GM13976 (cell line): ENCODE results near the gene KCND3.

Experiments used
- DNase-seq: peaks from one replicate; pipeline ENCODE4 v3.0.0; 2012; ENCODE audit warnings: low spot score
- CTCF ChIP-seq: IDR thresholded peaks from 2 replicates; pipeline ENCODE4 v1.5.1; 2012; ENCODE audit warnings: borderline replicate concordance, mild to moderate bottlenecking; ENCODE audit not compliant: insufficient read depth; ENCODE audit errors: extremely low read depth, missing control alignments, control extremely low read depth
- in situ Hi-C: fragments of 300-500 bp; cut with MboI; formaldehyde crosslinking; loops from one replicate; pipeline ENCODE4 v1.12.0; 2022; ENCODE audit warnings: low sequenced_read_pairs, mixed read lengths, inconsistent platforms; ENCODE audit not compliant: unreplicated experiment

KCND3 gene

GRCh38 chr1:111725192-111725591 lies 264.3 kb downstream of the KCND3 start:
- TF ChIP-seq CTCF, result no peak
- DNase-seq, result no peak
- in situ Hi-C loops, result no loop called here

- in situ Hi-C loops, result no loop called here
- TF ChIP-seq CTCF, result no peak
- DNase-seq, result no peak
Observed at GRCh38 chr1:111723871-111724270, 265.6 kb downstream of the KCND3 start.

- in situ Hi-C loops, result no loop called here
- no peak for TF ChIP-seq CTCF
- DNase-seq, result no peak
Observed at GRCh38 chr1:111723091-111723806, 266.2 kb downstream of the KCND3 start.

- in situ Hi-C loops, result no loop called here
- DNase-seq, result no peak
Observed at GRCh38 chr1:111720977-111721786, 268.3 kb downstream of the KCND3 start.

More at GRCh38 chr1:111720977-111721786, 268.3 kb downstream of the KCND3 start:
- no peak for TF ChIP-seq CTCF
